K562 (cell line): ENCODE data around the gene DHRS13. TPM values are rescaled to one million over a fixed set of nuclear protein-coding genes. Genes with fewer than 3 reads are reported as not detected.

Experiments used
- ARID1B ChIP-seq: fragments of 450-650 bp; IDR thresholded peaks from 2 replicates; pipeline ENCODE4 v1.6.1; 2016; ENCODE audit warnings: antibody characterized with exemption, mild to moderate bottlenecking, inconsistent platforms
- CBX3 ChIP-seq, 2 experiments: IDR thresholded peaks; 1 replicate in 1 of 2; 2 replicates in 1 of 2; pipeline ENCODE4 v1.6.1; 2012; ENCODE audit warnings: inconsistent platforms in 2 of 2, low read length in 2 of 2, borderline replicate concordance in 1 of 2, control low read depth in 1 of 2
- CREBBP ChIP-seq: IDR thresholded peaks from one replicate; pipeline ENCODE4 v1.6.1; 2012; ENCODE audit warnings: low read depth, mild to moderate bottlenecking, control low read depth, inconsistent platforms, low read length
- DDX20 ChIP-seq: fragments of 450-650 bp; IDR thresholded peaks from 2 replicates; pipeline ENCODE4 v1.6.1; 2016; ENCODE audit warnings: missing genetic modification characterization, low read depth, mild to moderate bottlenecking, missing compliant biosample characterization, moderate library complexity
- HDAC1 ChIP-seq, 2 experiments: fragments of 450-650 bp; IDR thresholded peaks; 2 replicates each; pipeline ENCODE4 v1.6.1; 2016 to 2017; ENCODE audit warnings: inconsistent platforms in 1 of 2, mild to moderate bottlenecking in 1 of 2, moderate library complexity in 1 of 2
- KHSRP ChIP-seq: fragments of 450-650 bp; IDR thresholded peaks from 2 replicates; pipeline ENCODE4 v1.6.1; 2017
- NCOA1 ChIP-seq: fragments of 450-650 bp; IDR thresholded peaks from 2 replicates; pipeline ENCODE4 v1.6.1; 2016; ENCODE audit warnings: low read depth
- POLR2AphosphoS5 ChIP-seq: IDR thresholded peaks from 2 replicates; pipeline ENCODE4 v1.6.1; 2011; ENCODE audit warnings: mild to moderate bottlenecking, low read depth, low read length, moderate library complexity; ENCODE audit not compliant: control insufficient read depth, insufficient read depth
- SMARCA5 ChIP-seq: fragments of 450-650 bp; IDR thresholded peaks from 2 replicates; pipeline ENCODE4 v1.6.1; 2016
- STAG1 ChIP-seq: sonication (generic); formaldehyde crosslinking; IDR thresholded peaks from 2 replicates; pipeline ENCODE4 v1.5.0; 2020; ENCODE audit warnings: missing genetic modification reagents, borderline replicate concordance
- ZFP36 ChIP-seq: fragments of 150-350 bp; IDR thresholded peaks from 2 replicates; pipeline ENCODE4 v1.6.1; 2018; ENCODE audit warnings: low read length, low read depth; ENCODE audit not compliant: partially characterized antibody
- ZNF77 ChIP-seq: fragments of 250-450 bp; sonication (Bioruptor Pico); IDR thresholded peaks from 2 replicates; pipeline ENCODE4 v1.5.0; 2020
- polyA plus RNA-seq, 8 experiments: library from polyadenylated mRNA; depleted of rRNA in 4 of 8; stranded (reverse) in 5 of 8; unstranded in 3 of 8; fragments of >200 nt; fragmentation: Nextera tagmentation in 2 of 8; fragmentation: Illumina TruSeq in 1 of 8; extraction: Ambion mirVana in 2 of 8; extraction: Trizol in 1 of 8; gene quantifications; 2 replicates each; pipeline versions ENCODE4 v1.2.1 to v1.2.3, GENCODE V29; 2011 to 2014; ENCODE audit warnings: inconsistent platforms in 1 of 8, missing spikeins in 1 of 8
- total RNA-seq, 7 experiments: library from RNA; depleted of rRNA in 6 of 7; stranded (reverse); fragments of >200 nt in 6 of 7; fragmentation: Illumina TruSeq in 2 of 7; extraction: Trizol in 2 of 7; gene quantifications; 2 replicates each; pipeline versions ENCODE4 v1.2.1 to v1.2.3, GENCODE V29; 2011 to 2021; ENCODE audit warnings: low replicate concordance in 1 of 7
- TF ChIP-seq, protein P1 (sequence below): fragments of 450-650 bp; IDR thresholded peaks from 2 replicates; pipeline ENCODE4 v1.6.1; 2016; ENCODE audit warnings: mild to moderate bottlenecking
- TF ChIP-seq, protein P2 (sequence below): fragments of 450-650 bp; IDR thresholded peaks from 2 replicates; pipeline ENCODE4 v1.6.1; 2016; ENCODE audit warnings: low read depth, mild to moderate bottlenecking, moderate library complexity
- TF ChIP-seq, protein P3 (sequence below): sonication (generic); formaldehyde crosslinking; IDR thresholded peaks from 2 replicates; pipeline ENCODE4 v1.8.0; 2022; ENCODE audit warnings: mild to moderate bottlenecking, missing genetic modification reagents
- TF ChIP-seq, protein P4 (sequence below), 3 experiments: fragments of 200-800 bp in 1 of 3; sonication (Bioruptor generic) in 1 of 3; sonication (generic) in 1 of 3; formaldehyde crosslinking in 1 of 3; IDR thresholded peaks; 2 replicates each; pipeline versions ENCODE4 v1.6.1 to v1.8.0; 2016 to 2022; ENCODE audit warnings: mild to moderate bottlenecking in 2 of 3, missing compliant biosample characterization in 2 of 3, missing genetic modification characterization in 2 of 3, missing genetic modification reagents in 1 of 3
- TF ChIP-seq, protein P5 (sequence below): fragments of 200-800 bp; sonication (Bioruptor generic); IDR thresholded peaks from 2 replicates; pipeline ENCODE4 v1.6.1; 2017; ENCODE audit warnings: missing genetic modification characterization, missing compliant biosample characterization
- TF ChIP-seq, protein P6 (sequence below), 3 experiments: IDR thresholded peaks in 2 of 3; conservative IDR thresholded peaks in 1 of 3; 2 replicates each; pipeline ENCODE4 v1.5.1; 2011 to 2012; ENCODE audit warnings: low read length in 3 of 3, mild to moderate bottlenecking in 3 of 3, control low read depth in 2 of 3, improper control_type of control experiment in 1 of 3, inconsistent platforms in 1 of 3, low read depth in 1 of 3, mixed read lengths in 1 of 3, moderate library complexity in 1 of 3; ENCODE audit not compliant: insufficient read depth in 2 of 3

The DHRS13 gene
- total and polyA plus RNA-seq, 9 of the 15 experiments (the other 6 are each of a cell fraction or from before 2014, with no cell fraction given), result 0.32 to 52.3 (median 34.3) TPM; not detected in 1

DNA sequence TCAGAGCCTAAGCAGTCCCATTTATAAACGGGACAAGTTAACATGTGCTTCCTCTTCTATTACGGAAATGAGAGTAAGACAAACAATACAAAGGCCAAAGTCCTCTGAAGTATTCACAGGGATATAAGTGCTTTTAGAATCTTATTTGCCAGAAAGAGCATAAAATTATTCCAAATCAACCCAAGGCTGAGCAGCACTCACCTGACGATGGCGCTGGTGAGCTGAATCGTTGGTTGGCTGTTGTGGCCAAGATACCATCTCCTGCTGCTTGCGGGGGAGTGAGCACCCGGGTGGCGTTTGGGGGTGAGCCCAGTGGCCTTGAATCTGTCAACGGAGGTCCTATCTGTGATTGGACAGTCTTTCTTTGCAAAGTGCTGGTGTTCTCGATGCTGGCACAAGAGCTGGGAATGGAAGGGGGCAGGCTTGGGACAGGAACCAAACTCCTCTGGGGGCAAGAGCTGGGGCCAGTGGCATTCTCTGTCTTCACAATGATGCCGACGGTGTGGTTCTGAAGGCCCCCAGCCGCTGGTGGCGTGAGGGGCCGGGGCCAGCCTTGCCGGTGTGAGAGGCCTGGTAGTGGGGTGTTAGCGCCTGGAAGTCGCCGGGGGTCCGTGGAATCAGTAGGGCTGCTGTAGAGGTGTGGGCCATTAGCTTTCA is 9.5 kb upstream of the DHRS13 start (continued):
- TF ChIP-seq ZFP36, result no peak
- TF ChIP-seq, protein P1, sequence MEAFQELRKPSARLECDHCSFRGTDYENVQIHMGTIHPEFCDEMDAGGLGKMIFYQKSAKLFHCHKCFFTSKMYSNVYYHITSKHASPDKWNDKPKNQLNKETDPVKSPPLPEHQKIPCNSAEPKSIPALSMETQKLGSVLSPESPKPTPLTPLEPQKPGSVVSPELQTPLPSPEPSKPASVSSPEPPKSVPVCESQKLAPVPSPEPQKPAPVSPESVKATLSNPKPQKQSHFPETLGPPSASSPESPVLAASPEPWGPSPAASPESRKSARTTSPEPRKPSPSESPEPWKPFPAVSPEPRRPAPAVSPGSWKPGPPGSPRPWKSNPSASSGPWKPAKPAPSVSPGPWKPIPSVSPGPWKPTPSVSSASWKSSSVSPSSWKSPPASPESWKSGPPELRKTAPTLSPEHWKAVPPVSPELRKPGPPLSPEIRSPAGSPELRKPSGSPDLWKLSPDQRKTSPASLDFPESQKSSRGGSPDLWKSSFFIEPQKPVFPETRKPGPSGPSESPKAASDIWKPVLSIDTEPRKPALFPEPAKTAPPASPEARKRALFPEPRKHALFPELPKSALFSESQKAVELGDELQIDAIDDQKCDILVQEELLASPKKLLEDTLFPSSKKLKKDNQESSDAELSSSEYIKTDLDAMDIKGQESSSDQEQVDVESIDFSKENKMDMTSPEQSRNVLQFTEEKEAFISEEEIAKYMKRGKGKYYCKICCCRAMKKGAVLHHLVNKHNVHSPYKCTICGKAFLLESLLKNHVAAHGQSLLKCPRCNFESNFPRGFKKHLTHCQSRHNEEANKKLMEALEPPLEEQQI, result 0 out of 2 replicates have a peak, but pooled peaks have one; percentile 22
- TF ChIP-seq KHSRP, result no peak
- TF ChIP-seq CBX3 (IDR thresholded peaks at IDR 0.05; ENCODE audit: borderline replicate concordance in 1 of 2, low read length in 2 of 2), result peak in 1 of 2 experiments; percentile 39; a peak in 1 of 3 replicates
- no peak for TF ChIP-seq STAG1 (CRISPR knock-in tag)
- TF ChIP-seq HDAC1 (IDR thresholded peaks at IDR 0.05), result peak; percentile 52 to 79; a peak in 2 of 4 replicates
- TF ChIP-seq POLR2AphosphoS5, result peak; percentile 79
- TF ChIP-seq, protein P2, sequence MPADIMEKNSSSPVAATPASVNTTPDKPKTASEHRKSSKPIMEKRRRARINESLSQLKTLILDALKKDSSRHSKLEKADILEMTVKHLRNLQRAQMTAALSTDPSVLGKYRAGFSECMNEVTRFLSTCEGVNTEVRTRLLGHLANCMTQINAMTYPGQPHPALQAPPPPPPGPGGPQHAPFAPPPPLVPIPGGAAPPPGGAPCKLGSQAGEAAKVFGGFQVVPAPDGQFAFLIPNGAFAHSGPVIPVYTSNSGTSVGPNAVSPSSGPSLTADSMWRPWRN, result peak; percentile 78
- TF ChIP-seq, protein P3, sequence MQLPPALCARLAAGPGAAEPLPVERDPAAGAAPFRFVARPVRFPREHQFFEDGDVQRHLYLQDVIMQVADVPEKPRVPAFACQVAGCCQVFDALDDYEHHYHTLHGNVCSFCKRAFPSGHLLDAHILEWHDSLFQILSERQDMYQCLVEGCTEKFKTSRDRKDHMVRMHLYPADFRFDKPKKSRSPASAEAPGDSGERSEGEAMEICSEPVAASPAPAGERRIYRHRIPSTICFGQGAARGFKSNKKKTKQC (CRISPR knock-in tag), result 0 out of 2 replicates have a peak, but pooled peaks have one; percentile 52
- TF ChIP-seq DDX20, result no peak
- TF ChIP-seq ARID1B, result peak; percentile 93
- TF ChIP-seq, protein P4, sequence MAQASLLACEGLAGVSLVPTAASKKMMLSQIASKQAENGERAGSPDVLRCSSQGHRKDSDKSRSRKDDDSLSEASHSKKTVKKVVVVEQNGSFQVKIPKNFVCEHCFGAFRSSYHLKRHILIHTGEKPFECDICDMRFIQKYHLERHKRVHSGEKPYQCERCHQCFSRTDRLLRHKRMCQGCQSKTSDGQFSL (CRISPR knock-in tag; IDR thresholded peaks at IDR 0.05), result no peak
- TF ChIP-seq, protein P4 (tag; IDR thresholded peaks at IDR 0.05), result peak in 1 of 2 experiments; percentile 43; a peak in 1 of 4 replicates
- TF ChIP-seq, protein P5, sequence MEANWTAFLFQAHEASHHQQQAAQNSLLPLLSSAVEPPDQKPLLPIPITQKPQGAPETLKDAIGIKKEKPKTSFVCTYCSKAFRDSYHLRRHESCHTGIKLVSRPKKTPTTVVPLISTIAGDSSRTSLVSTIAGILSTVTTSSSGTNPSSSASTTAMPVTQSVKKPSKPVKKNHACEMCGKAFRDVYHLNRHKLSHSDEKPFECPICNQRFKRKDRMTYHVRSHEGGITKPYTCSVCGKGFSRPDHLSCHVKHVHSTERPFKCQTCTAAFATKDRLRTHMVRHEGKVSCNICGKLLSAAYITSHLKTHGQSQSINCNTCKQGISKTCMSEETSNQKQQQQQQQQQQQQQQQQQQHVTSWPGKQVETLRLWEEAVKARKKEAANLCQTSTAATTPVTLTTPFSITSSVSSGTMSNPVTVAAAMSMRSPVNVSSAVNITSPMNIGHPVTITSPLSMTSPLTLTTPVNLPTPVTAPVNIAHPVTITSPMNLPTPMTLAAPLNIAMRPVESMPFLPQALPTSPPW (CRISPR knock-in tag), result peak; percentile 90
- TF ChIP-seq CREBBP, result no peak
- no peak for TF ChIP-seq ZNF77
- TF ChIP-seq, protein P6, sequence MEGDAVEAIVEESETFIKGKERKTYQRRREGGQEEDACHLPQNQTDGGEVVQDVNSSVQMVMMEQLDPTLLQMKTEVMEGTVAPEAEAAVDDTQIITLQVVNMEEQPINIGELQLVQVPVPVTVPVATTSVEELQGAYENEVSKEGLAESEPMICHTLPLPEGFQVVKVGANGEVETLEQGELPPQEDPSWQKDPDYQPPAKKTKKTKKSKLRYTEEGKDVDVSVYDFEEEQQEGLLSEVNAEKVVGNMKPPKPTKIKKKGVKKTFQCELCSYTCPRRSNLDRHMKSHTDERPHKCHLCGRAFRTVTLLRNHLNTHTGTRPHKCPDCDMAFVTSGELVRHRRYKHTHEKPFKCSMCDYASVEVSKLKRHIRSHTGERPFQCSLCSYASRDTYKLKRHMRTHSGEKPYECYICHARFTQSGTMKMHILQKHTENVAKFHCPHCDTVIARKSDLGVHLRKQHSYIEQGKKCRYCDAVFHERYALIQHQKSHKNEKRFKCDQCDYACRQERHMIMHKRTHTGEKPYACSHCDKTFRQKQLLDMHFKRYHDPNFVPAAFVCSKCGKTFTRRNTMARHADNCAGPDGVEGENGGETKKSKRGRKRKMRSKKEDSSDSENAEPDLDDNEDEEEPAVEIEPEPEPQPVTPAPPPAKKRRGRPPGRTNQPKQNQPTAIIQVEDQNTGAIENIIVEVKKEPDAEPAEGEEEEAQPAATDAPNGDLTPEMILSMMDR (IDR thresholded peaks at IDR 0.05 in 2 of 3, conservative IDR thresholded peaks at IDR 0.05 in 1 of 3; ENCODE audit: insufficient read depth in 2 of 3, low read depth in 1 of 3, low read length in 3 of 3), result peak; percentile 90 to 98 (median 92)
- peak; percentile 29; the same call in 1 of the 2 replicates for TF ChIP-seq NCOA1
- 0 out of 2 replicates have a peak, but pooled peaks have one; percentile 44 for TF ChIP-seq SMARCA5
